Chondrocyte (in vitro differentiated cells): Measurements from ENCODE around the gene ITIH1. TPM values are rescaled to one million over a fixed set of nuclear protein-coding genes. Genes with fewer than 3 reads are reported as not detected.
"Not testable (repeated sequence)": the region's sequence is repeated elsewhere in the genome, so short reads cannot be mapped to it uniquely, and the experiment has no call there.

Source experiments
- DNase-seq: peaks from one replicate; pipeline ENCODE4 v3.0.0; 2021; ENCODE audit warnings: mixed read lengths, low spot score
- H3K27ac Mint-ChIP-seq: one replicate; pipeline ENCODE4 v1.8.0; 2021; ENCODE audit warnings: mild to moderate bottlenecking, moderate library complexity, mixed read lengths; ENCODE audit not compliant: unreplicated experiment
- H3K27me3 Mint-ChIP-seq: 2 replicates; pipeline ENCODE4 v1.8.0; 2021; ENCODE audit warnings: low read depth, mixed read lengths
- H3K36me3 Mint-ChIP-seq: 2 replicates; pipeline ENCODE4 v1.8.0; 2021; ENCODE audit warnings: low read depth, mixed read lengths
- H3K4me1 Mint-ChIP-seq: 2 replicates; pipeline ENCODE4 v1.8.0; 2021; ENCODE audit warnings: low read depth, mild to moderate bottlenecking, mixed read lengths
- H3K4me3 Mint-ChIP-seq: one replicate; pipeline ENCODE4 v1.8.0; 2021; ENCODE audit warnings: mild to moderate bottlenecking, moderate library complexity, mixed read lengths; ENCODE audit not compliant: unreplicated experiment
- H3K9me3 Mint-ChIP-seq: 2 replicates; pipeline ENCODE4 v1.8.0; 2021; ENCODE audit warnings: low read depth, mixed read lengths
- CTCF ChIP-seq: fragments of 200-600 bp; sonication (generic); IDR thresholded peaks from 2 replicates; pipeline ENCODE4 v1.5.0; 2021; ENCODE audit warnings: antibody characterized with exemption, mild to moderate bottlenecking, moderate library complexity
- long read RNA-seq: library from polyadenylated mRNA; stranded (forward); transcript quantifications from one replicate; pipeline ENCODE4 v2.0.0, GENCODE V29; 2021
- total RNA-seq: library from RNA; stranded (reverse); gene quantifications from 3 replicates; pipeline ENCODE4 v1.2.1, GENCODE V29; 2021

Gene ITIH1
- total RNA-seq = not detected in 3 replicates
- long read RNA-seq = 0 reads

- Mint-ChIP-seq H3K27ac (no peak within 1 kb of the TSS), H3K9me3 (no peaks in the 10 kb centered on the region), H3K4me1 (no peaks in the 10 kb centered on the region), H3K36me3 (no peaks in the 10 kb centered on the region), H3K4me3 (no peak within 1 kb of the TSS), H3K27me3 (peaks cover 13% of the 10 kb centered on the region)
- no peak for TF ChIP-seq CTCF
- DNase-seq = peak; percentile 79
Measured at GRCh38 chr3:52777127-52777958, at the start of gene ITIH1. ITIH1 (plus strand) TSS chr3:52777599; CDS start chr3:52777616, 17 bp downstream.

GRCh38 chr3:52728753-52729152 lies 48.6 kb upstream of the ITIH1 start:
- H3K4me1 Mint-ChIP-seq, H3K27ac Mint-ChIP-seq, DNase-seq, H3K27me3 Mint-ChIP-seq, H3K4me3 Mint-ChIP-seq: not testable (repeated sequence)
- H3K36me3 Mint-ChIP-seq = peaks cover 48% of the 10 kb centered on the region
- H3K9me3 Mint-ChIP-seq = peaks cover 11% of the 10 kb centered on the region

DNA sequence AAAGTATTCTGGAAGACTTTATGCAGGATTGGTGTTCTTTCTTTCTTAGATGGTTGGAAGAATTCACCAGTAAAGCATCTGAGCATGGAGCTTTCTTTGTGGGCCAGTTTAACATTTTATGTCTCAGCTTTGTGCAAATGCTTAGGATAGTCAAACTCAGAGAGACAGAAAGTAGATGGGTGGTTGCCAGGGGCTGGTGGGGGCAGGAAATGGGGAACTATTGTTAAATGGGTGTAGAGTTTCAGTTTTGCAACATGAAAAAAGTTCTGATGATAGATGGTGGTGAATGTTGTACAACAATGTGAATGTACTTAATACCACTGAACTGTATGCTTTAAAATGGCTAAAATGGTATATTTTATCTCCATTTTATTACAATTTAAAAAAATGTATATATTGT lies 46.7 kb upstream of the ITIH1 start:
- H3K4me3 Mint-ChIP-seq = no peak overlapping the region
- H3K9me3 Mint-ChIP-seq = peaks cover 11% of the 10 kb centered on the region
- no peaks in the 10 kb centered on the region for H3K4me1 Mint-ChIP-seq
- no peak for DNase-seq
- H3K36me3 Mint-ChIP-seq = peaks cover 54% of the 10 kb centered on the region
- no peak overlapping the region for H3K27ac Mint-ChIP-seq
- TF ChIP-seq CTCF = no peak
- H3K27me3 Mint-ChIP-seq = no peaks in the 10 kb centered on the region

DNA sequence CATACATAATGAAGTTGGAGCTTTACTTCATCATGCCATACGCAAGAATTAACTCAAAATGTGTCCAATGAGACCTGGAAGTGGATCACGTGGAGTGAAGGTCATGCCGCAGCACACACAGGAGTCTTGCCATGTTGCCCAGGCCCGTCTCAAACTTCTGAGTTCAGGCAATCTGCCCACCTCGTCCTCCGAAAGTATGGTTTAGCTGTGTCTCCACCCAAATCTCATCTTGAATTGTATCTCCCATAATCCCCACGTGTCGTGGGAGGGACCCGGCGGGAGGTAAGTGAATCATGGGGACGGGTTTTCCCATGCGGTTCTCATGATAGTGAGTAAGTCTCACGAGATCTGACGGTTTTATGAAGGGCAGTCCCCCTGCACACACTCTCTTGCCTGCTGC lies 45.8 kb upstream of the ITIH1 start:
- TF ChIP-seq CTCF = no peak
- H3K27me3 Mint-ChIP-seq = no peaks in the 10 kb centered on the region
- no peak overlapping the region for H3K4me3 Mint-ChIP-seq
- peaks cover 57% of the 10 kb centered on the region for H3K36me3 Mint-ChIP-seq
- peaks cover 11% of the 10 kb centered on the region for H3K9me3 Mint-ChIP-seq
- no peak for DNase-seq
- H3K27ac Mint-ChIP-seq = no peak overlapping the region
- H3K4me1 Mint-ChIP-seq = no peaks in the 10 kb centered on the region

DNA sequence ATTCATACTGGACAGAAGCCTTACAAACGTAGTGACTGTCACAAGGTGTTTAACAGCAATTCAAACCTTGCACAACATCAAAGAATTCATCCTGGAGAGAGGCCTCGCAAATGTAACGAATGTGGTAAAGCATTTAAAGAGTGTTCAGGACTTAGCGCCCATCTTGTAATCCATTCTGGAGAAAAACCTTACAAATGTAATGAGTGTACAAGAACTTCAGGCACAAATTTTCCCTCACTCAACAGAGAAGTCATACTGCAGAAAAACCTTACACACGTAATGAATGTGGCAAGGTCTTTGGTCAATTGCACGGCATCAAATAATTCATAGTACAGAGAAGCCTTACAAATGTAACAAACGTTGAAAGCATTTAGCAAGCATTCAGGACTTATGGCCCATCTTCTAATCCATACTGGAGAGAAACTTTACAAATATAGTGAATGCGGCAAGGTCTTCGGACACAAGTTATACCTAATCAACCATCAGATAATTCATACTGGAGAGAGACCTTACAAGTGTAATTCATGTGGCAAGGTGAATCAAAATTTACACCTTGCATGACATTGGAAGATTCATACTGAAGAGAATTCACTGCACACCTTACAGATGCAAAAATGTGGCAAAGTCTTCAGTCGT lies 44.0 kb upstream of the ITIH1 start:
- Mint-ChIP-seq H3K9me3 (peaks cover 10% of the 10 kb centered on the region), H3K27me3 (no peaks in the 10 kb centered on the region), H3K27ac (no peak overlapping the region), H3K4me1 (no peaks in the 10 kb centered on the region), H3K4me3 (no peak overlapping the region), H3K36me3 (peaks cover 57% of the 10 kb centered on the region)
- no peak for DNase-seq
- TF ChIP-seq CTCF = no peak
